ENCODE data around the gene CHCHD5.

GRCh38 chr2:112534826-112535225, 49.6 kb upstream of the CHCHD5 start:
- TF ChIP-seq, protein P1, sequence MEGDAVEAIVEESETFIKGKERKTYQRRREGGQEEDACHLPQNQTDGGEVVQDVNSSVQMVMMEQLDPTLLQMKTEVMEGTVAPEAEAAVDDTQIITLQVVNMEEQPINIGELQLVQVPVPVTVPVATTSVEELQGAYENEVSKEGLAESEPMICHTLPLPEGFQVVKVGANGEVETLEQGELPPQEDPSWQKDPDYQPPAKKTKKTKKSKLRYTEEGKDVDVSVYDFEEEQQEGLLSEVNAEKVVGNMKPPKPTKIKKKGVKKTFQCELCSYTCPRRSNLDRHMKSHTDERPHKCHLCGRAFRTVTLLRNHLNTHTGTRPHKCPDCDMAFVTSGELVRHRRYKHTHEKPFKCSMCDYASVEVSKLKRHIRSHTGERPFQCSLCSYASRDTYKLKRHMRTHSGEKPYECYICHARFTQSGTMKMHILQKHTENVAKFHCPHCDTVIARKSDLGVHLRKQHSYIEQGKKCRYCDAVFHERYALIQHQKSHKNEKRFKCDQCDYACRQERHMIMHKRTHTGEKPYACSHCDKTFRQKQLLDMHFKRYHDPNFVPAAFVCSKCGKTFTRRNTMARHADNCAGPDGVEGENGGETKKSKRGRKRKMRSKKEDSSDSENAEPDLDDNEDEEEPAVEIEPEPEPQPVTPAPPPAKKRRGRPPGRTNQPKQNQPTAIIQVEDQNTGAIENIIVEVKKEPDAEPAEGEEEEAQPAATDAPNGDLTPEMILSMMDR (IDR thresholded peaks at IDR 0.05; ENCODE audit: low read depth, low read length, poor library complexity, severe bottlenecking): no peak
- TF ChIP-seq EZH2phosphoT487 (IDR thresholded peaks at IDR 0.05; ENCODE audit: borderline replicate concordance, low read length): no peak

Measured in DOHH2 (cell line).